Stimulated activated naive B cell treated with anti-CD40 and anti-IgM and Interleukin-4, amounts not matched to agents 10 μg/mL and 1 μg/mL and 100 μg/mL, for 72 hours (primary cell): ENCODE measurements around the gene CDKN2B-AS1.
A peak's percentile ranks its signal among the peaks of the same experiment; 100 is the strongest.
"Not testable (repeated sequence)": the region's sequence is repeated elsewhere in the genome, so short reads cannot be mapped to it uniquely, and the experiment has no call there.

Source experiments
- ATAC-seq, 2 donors: fragments of 150-1000 bp; cut with Tn5 transposase; replicated peaks; 2 replicates each; pipeline ENCODE4 v1.10.0; 2021; ENCODE audit warnings: moderate library complexity in 1 of 2
- DNase-seq: peaks from one replicate; pipeline ENCODE4 v3.0.0; 2021
- H3K27ac Mint-ChIP-seq: one replicate; pipeline ENCODE4 v1.8.0; 2022; ENCODE audit warnings: mild to moderate bottlenecking, mixed read lengths
- H3K27me3 Mint-ChIP-seq, 2 donors: one replicate each; pipeline ENCODE4 v1.8.0; 2022; ENCODE audit warnings: mixed read lengths in 2 of 2
- H3K36me3 Mint-ChIP-seq, 2 donors: one replicate each; pipeline ENCODE4 v1.8.0; 2022; ENCODE audit warnings: mixed read lengths in 2 of 2, mild to moderate bottlenecking in 1 of 2
- H3K4me1 Mint-ChIP-seq, 2 donors: one replicate each; pipeline ENCODE4 v1.8.0; 2022; ENCODE audit warnings: mixed read lengths in 2 of 2, mild to moderate bottlenecking in 1 of 2
- H3K4me3 Mint-ChIP-seq, 2 donors: one replicate each; pipeline ENCODE4 v1.8.0; 2022; ENCODE audit warnings: mild to moderate bottlenecking in 2 of 2, mixed read lengths in 2 of 2, moderate library complexity in 1 of 2
- H3K9me3 Mint-ChIP-seq, 2 donors: one replicate each; pipeline ENCODE4 v1.8.0; 2022; ENCODE audit warnings: mixed read lengths in 2 of 2, mild to moderate bottlenecking in 1 of 2

Gene CDKN2B-AS1

GRCh38 chr9:22053178-22053577, 58.6 kb downstream of the CDKN2B-AS1 start:
- no peak for DNase-seq
- Mint-ChIP-seq H3K4me1 (peaks cover 18 to 34% of the 10 kb centered on the region in 2 donors), H3K36me3 (peaks cover 1 to 5% of the 10 kb centered on the region in 2 donors), H3K27me3 (peaks cover 0 to 4% of the 10 kb centered on the region in 2 donors), H3K9me3 (no peaks in the 10 kb centered on the region), H3K27ac (peak overlapping the region; percentile 31), H3K4me3 (no peak overlapping the region)
- no peak for ATAC-seq

DNA sequence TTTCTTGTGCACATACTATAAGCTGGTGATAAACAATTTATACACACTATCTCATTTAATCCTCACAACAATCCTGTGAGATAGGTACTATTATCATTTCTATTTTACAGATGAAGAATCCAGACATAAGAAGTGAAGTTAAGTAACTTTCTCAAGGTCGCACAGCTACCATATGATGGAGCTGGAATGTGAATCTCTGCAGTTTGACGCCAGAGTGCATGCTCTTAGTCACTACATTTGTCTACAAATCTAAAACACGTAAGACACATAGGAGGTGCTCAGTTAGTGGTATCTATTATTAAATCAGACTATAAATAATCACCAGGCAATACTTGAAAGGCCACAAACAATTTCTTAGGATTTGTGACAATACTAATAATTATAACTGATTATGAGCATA, 59.5 kb downstream of the CDKN2B-AS1 start:
- H3K4me1 Mint-ChIP-seq: peaks cover 18 to 34% of the 10 kb centered on the region in 2 donors
- peaks cover 0 to 2% of the 10 kb centered on the region in 2 donors for H3K9me3 Mint-ChIP-seq
- DNase-seq: no peak
- H3K27ac Mint-ChIP-seq: no peak overlapping the region
- no peak for ATAC-seq
- H3K27me3 Mint-ChIP-seq: peaks cover 0 to 3% of the 10 kb centered on the region in 2 donors
- H3K36me3 Mint-ChIP-seq: peaks cover 8 to 10% of the 10 kb centered on the region in 2 donors
- H3K4me3 Mint-ChIP-seq: no peak overlapping the region

GRCh38 chr9:22054529-22054928, 59.9 kb downstream of the CDKN2B-AS1 start:
- Mint-ChIP-seq H3K4me1 (peaks cover 16 to 30% of the 10 kb centered on the region in 2 donors), H3K36me3 (peaks cover 9 to 10% of the 10 kb centered on the region in 2 donors), H3K27ac (no peak overlapping the region), H3K4me3 (no peak overlapping the region), H3K9me3 (peaks cover 0 to 2% of the 10 kb centered on the region in 2 donors), H3K27me3 (peaks cover 0 to 3% of the 10 kb centered on the region in 2 donors)
- DNase-seq (no peak), ATAC-seq (no peak)

DNA sequence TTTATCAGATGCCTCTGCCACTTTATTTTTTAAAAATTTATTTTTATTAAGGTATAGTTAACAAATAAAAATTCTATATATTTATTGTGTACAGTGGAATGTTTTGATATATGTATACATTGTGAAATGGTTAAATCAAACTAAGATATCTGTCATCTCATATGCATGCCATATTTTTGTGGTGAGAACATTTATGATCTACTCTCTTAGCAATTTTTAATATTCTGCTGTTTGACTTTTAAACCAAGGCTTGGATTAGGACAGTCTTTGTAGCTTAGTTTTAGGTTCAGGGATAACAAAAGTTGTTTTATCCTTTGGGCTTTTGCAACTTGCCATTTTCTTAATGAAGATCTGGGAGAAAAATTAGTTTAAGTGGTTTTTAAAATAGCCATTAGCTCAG, 60.5 kb downstream of the CDKN2B-AS1 start:
- Mint-ChIP-seq H3K27ac (no peak overlapping the region), H3K4me1 (peaks cover 16 to 29% of the 10 kb centered on the region in 2 donors), H3K36me3 (peaks cover 10 to 12% of the 10 kb centered on the region in 2 donors), H3K9me3 (peaks cover 0 to 2% of the 10 kb centered on the region in 2 donors), H3K27me3 (peaks cover 0 to 3% of the 10 kb centered on the region in 2 donors), H3K4me3 (no peak overlapping the region)
- ATAC-seq (no peak), DNase-seq (no peak)

DNA sequence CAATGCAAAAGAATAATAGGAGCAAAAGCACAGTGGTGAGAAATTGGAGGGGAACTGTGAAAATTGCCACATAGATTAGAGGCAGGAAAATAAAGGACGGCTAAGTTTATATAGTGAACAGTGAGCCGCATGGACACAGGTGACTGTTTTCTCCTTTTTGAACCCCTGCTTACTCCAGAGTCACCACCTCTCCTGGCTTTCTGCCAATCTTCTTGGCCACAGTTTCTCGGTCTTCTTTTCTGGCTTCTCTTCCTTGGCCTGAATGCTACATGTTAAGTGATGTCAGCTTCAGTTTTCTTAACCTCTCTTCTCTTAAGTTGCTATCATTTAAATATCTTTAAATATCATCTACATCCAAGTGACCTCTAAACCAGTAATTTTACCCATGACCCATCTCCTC, 61.8 kb downstream of the CDKN2B-AS1 start:
- peaks cover 10 to 12% of the 10 kb centered on the region in 2 donors for H3K36me3 Mint-ChIP-seq
- no peak for ATAC-seq
- no peak overlapping the region for H3K4me3 Mint-ChIP-seq

GRCh38 chr9:22057972-22058371, 63.4 kb downstream of the CDKN2B-AS1 start:
- H3K36me3 Mint-ChIP-seq: peaks cover 10 to 12% of the 10 kb centered on the region in 2 donors
- ATAC-seq, H3K27me3 Mint-ChIP-seq, DNase-seq, H3K4me1 Mint-ChIP-seq, H3K9me3 Mint-ChIP-seq, H3K27ac Mint-ChIP-seq, H3K4me3 Mint-ChIP-seq: not testable (repeated sequence)

More for the DNA sequence above, 61.8 kb downstream of the CDKN2B-AS1 start:
- DNase-seq: no peak
- peaks cover 0 to 3% of the 10 kb centered on the region in 2 donors for H3K27me3 Mint-ChIP-seq
- no peak overlapping the region for H3K27ac Mint-ChIP-seq
- peaks cover 0 to 5% of the 10 kb centered on the region in 2 donors for H3K9me3 Mint-ChIP-seq
- H3K4me1 Mint-ChIP-seq: peaks cover 11 to 20% of the 10 kb centered on the region in 2 donors

- ATAC-seq: no peak
- H3K36me3 Mint-ChIP-seq: peaks cover 10 to 12% of the 10 kb centered on the region in 2 donors
- no peak overlapping the region for H3K4me3 Mint-ChIP-seq
- DNase-seq: no peak
- no peak overlapping the region for H3K27ac Mint-ChIP-seq
- H3K9me3 Mint-ChIP-seq: peaks cover 0 to 5% of the 10 kb centered on the region in 2 donors
- peaks cover 0 to 3% of the 10 kb centered on the region in 2 donors for H3K27me3 Mint-ChIP-seq
- H3K4me1 Mint-ChIP-seq: peaks cover 0 to 5% of the 10 kb centered on the region in 2 donors
Measured at GRCh38 chr9:22060831-22061383, 66.3 kb downstream of the CDKN2B-AS1 start.

- ATAC-seq (no peak), DNase-seq (no peak)
- no peak overlapping the region for H3K4me3 Mint-ChIP-seq
- H3K27me3 Mint-ChIP-seq: no peaks in the 10 kb centered on the region
- H3K27ac Mint-ChIP-seq: no peak overlapping the region
- peaks cover 0 to 3% of the 10 kb centered on the region in 2 donors for H3K4me1 Mint-ChIP-seq
- no peaks in the 10 kb centered on the region for H3K36me3 Mint-ChIP-seq
- H3K9me3 Mint-ChIP-seq: peaks cover 0 to 3% of the 10 kb centered on the region in 2 donors
Measured at GRCh38 chr9:22064957-22065356, 70.4 kb downstream of the CDKN2B-AS1 start.

DNA sequence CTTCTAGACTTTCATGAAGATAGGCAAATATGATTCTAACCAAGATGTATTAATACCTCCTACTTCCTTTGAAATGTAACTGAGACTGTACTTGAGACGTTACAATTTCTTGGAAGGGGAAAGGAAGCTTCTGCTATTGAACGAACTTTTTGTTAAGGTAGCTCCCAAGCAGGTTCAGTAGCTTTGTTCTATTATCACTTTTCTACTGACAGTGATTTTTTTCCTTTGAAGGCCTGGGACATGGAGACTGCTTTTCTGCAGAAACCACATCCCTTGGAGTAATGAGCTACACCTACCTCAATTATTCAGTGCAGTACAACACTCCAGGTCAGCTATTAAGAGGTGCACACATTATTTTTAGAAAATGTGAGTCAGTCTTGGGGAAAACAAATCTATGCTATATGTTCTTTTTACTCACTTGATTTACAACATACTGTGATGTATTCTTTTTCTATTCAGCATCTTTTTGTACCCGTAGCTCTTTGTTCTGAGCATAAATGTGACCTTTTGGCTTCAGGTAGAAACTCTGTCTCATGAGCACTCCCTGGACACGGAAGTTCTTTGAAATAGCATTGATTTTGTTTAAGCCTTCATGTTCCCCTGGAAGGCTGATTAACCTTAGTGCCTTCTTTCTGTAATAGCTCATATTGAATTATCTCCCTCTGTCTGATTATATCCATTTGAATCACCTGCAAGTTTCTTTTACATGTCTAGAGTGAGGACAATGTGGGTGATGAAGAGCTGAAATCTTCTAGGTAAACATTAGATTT, 71.0 kb downstream of the CDKN2B-AS1 start:
- DNase-seq (no peak), ATAC-seq (no peak)
- Mint-ChIP-seq H3K4me3 (no peak overlapping the region), H3K36me3 (no peaks in the 10 kb centered on the region), H3K27ac (no peak overlapping the region), H3K9me3 (peaks cover 0 to under 1% of the 10 kb centered on the region in 2 donors), H3K27me3 (no peaks in the 10 kb centered on the region), H3K4me1 (peaks cover 0 to under 1% of the 10 kb centered on the region in 2 donors)

DNA sequence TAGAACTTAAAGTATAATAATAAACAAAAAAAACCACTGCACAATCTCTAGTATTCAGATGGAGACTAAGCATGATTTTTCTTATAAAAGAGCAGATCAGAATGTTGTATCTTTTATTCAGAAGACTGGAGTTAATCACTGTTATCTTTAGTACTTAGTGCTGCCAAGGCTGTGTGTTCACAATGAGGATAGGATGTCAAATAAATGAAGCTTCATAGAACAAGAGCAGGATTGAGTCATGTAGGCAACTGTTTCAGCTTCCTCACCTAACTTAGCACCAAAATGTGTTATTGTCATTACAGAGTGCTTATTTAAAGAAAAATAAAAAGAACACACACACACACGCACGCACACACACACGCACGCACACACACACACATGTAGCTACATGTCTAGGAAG, 72.6 kb downstream of the CDKN2B-AS1 start:
- H3K4me1 Mint-ChIP-seq: no peaks in the 10 kb centered on the region
- no peak for ATAC-seq

DNA sequence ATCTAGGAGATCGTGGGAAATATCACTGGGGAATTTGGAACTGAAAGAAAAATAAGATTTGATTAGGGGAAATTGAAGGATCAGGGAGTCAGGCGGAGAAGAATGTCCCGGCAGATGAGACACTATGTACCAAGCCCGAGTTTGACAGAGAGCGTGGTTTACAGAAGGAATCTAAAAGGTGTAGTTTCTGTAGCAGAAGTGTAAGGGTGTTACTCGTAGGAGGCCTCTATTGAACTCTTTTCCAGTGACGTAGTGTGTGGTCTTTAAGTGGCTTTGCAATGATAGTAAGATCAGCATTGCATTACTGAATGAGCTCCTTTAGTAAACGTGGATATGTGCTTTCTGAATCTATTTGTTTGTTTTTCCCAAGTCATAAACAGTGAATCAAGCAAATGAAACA, 73.8 kb downstream of the CDKN2B-AS1 start:
- ATAC-seq (no peak), DNase-seq (no peak)
- H3K4me1 Mint-ChIP-seq: no peaks in the 10 kb centered on the region
- H3K36me3 Mint-ChIP-seq: no peaks in the 10 kb centered on the region
- no peak overlapping the region for H3K4me3 Mint-ChIP-seq
- no peaks in the 10 kb centered on the region for H3K27me3 Mint-ChIP-seq
- H3K27ac Mint-ChIP-seq: no peak overlapping the region
- H3K9me3 Mint-ChIP-seq: no peaks in the 10 kb centered on the region

More for the DNA sequence above, 72.6 kb downstream of the CDKN2B-AS1 start:
- Mint-ChIP-seq H3K4me3 (no peak overlapping the region), H3K27me3 (no peaks in the 10 kb centered on the region), H3K27ac (no peak overlapping the region), H3K36me3 (no peaks in the 10 kb centered on the region), H3K9me3 (no peaks in the 10 kb centered on the region)
- DNase-seq: no peak

- ATAC-seq (peak; percentile 66 to 83), DNase-seq (no peak)
- peaks cover 0 to 2% of the 10 kb centered on the region in 2 donors for H3K4me1 Mint-ChIP-seq
Measured at GRCh38 chr9:22073349-22073748, 78.8 kb downstream of the CDKN2B-AS1 start.

GRCh38 chr9:22078081-22078480, 83.5 kb downstream of the CDKN2B-AS1 start:
- peaks cover 10 to 14% of the 10 kb centered on the region in 2 donors for H3K4me1 Mint-ChIP-seq
- no peak overlapping the region for H3K4me3 Mint-ChIP-seq
- peaks cover 0 to 7% of the 10 kb centered on the region in 2 donors for H3K27me3 Mint-ChIP-seq
- DNase-seq (no peak), ATAC-seq (no peak)
- H3K9me3 Mint-ChIP-seq: peaks cover 4 to 6% of the 10 kb centered on the region in 2 donors
- no peak overlapping the region for H3K27ac Mint-ChIP-seq
- H3K36me3 Mint-ChIP-seq: peaks cover 3 to 8% of the 10 kb centered on the region in 2 donors

More at GRCh38 chr9:22073349-22073748, 78.8 kb downstream of the CDKN2B-AS1 start:
- Mint-ChIP-seq H3K36me3 (peaks cover 0 to 4% of the 10 kb centered on the region in 2 donors), H3K9me3 (no peaks in the 10 kb centered on the region), H3K27me3 (peaks cover 0 to 7% of the 10 kb centered on the region in 2 donors), H3K27ac (no peak overlapping the region), H3K4me3 (no peak overlapping the region)

DNA sequence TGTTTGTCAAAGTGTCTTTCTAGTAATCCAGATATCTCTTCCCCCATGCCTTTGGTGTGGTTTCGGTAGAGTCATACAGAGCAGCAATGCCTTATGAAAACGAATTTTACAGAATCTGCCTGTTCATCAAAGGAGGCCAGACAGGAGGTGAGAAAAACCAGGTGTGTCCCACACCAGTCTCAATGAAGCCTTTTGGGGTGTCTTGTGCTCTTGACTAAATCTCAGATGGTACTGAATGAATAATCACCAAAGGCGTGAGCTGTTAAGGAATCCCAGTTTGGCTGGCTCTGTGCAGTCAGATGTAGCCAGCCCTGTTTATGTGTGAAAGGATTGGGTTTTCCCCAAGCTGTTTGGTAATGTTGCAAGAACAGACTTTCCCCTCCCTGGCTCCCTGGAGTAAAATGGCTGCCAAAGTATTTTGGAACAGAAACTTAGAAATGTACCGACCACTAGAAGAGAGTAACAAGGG, 85.3 kb downstream of the CDKN2B-AS1 start:
- DNase-seq (peak; percentile 21), ATAC-seq (peak; percentile 78 to 95)
- Mint-ChIP-seq H3K27ac (no peak overlapping the region), H3K4me3 (no peak overlapping the region), H3K27me3 (peaks cover 0 to 7% of the 10 kb centered on the region in 2 donors), H3K4me1 (peaks cover 10 to 14% of the 10 kb centered on the region in 2 donors), H3K9me3 (peaks cover 4 to 6% of the 10 kb centered on the region in 2 donors), H3K36me3 (peaks cover 3 to 8% of the 10 kb centered on the region in 2 donors)
